ENCODE data around the gene PTPRG.

The PTPRG gene

DNA sequence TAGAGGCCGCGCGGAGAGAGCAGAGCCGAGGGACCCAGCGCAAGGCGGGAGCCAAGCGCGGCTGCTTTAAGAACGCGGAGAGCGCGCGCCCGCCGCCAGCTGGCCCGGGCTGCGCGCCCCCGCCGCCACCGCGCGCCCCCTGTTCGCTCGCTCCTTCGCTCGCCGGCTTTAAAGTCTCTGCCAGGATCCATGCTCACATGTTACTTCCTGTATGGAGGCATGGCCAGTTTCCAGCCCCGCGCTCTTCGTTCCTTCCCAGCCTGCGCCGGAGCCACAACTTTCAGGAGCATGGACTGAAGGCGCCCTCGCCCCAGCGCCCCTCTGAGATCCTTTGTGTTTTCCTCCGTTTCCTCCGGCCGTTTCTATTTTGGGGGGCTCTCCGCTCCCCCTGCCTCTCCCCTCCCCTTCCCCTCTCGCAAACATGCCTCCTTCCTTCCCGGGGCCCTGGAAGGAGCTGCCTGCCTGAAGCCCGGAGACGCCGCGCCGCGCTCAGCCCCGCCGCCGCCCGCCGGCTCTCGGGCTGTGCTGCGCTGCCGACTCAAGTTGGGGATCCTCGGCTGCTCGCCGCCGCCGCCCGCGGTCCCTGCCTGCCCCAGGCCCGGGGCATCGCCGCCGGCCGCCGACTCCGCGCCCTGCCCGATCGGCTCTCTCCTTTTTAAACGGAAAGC is at the start of gene PTPRG:
TSS of gene PTPRG (plus strand) at position 198 of the 668 bp plus-strand sequence. CDS start 717 bp downstream, outside the sequence.
- H3K27ac Mint-ChIP-seq = peak within 1 kb of the TSS; percentile 64
- no peaks in the 10 kb centered on the region for H3K36me3 Mint-ChIP-seq
- peaks cover 21% of the 10 kb centered on the region for H3K4me1 Mint-ChIP-seq
- H3K27me3 Mint-ChIP-seq = peaks cover 56% of the 10 kb centered on the region
- peak within 1 kb of the TSS; percentile 87 for H3K4me3 Mint-ChIP-seq
- ATAC-seq = peak; percentile 71
- H3K9me3 Mint-ChIP-seq = no peaks in the 10 kb centered on the region

DNA sequence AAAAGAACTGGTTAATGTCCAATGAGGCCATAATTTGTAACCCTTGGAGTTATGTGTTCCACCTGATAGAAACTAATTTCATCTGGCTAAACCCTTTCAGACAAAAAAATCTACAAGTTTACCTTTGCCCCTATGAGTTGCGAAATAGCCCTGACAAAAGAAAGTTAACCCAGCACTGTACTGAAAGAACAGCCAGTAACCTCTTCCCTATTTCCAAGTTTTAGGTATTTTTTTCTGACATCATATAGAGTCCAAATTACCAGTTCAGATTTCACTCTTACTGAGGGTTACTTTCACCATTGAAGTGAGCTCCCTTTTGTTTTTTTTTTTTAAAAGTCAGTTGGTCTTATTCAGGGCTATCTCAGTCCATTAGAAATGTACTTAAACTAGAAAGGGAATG is 42.8 kb upstream of the PTPRG start:
- peak; percentile 70 for ATAC-seq
- H3K9me3 Mint-ChIP-seq = peaks cover 6% of the 10 kb centered on the region
- no peak overlapping the region for H3K4me3 Mint-ChIP-seq
- H3K36me3 Mint-ChIP-seq = peaks cover 5% of the 10 kb centered on the region
- H3K4me1 Mint-ChIP-seq = peaks cover 24% of the 10 kb centered on the region
- no peaks in the 10 kb centered on the region for H3K27me3 Mint-ChIP-seq
- H3K27ac Mint-ChIP-seq = peak overlapping the region; percentile 64

GRCh38 chr3:61520966-61521628 is 40.3 kb upstream of the PTPRG start:
- H3K4me1 Mint-ChIP-seq = peaks cover 24% of the 10 kb centered on the region
- H3K36me3 Mint-ChIP-seq = peaks cover 5% of the 10 kb centered on the region
- no peaks in the 10 kb centered on the region for H3K27me3 Mint-ChIP-seq
- peak overlapping the region; percentile 66 for H3K27ac Mint-ChIP-seq
- peaks cover 6% of the 10 kb centered on the region for H3K9me3 Mint-ChIP-seq
- H3K4me3 Mint-ChIP-seq = no peak overlapping the region
- ATAC-seq = peak; percentile 92

DNA sequence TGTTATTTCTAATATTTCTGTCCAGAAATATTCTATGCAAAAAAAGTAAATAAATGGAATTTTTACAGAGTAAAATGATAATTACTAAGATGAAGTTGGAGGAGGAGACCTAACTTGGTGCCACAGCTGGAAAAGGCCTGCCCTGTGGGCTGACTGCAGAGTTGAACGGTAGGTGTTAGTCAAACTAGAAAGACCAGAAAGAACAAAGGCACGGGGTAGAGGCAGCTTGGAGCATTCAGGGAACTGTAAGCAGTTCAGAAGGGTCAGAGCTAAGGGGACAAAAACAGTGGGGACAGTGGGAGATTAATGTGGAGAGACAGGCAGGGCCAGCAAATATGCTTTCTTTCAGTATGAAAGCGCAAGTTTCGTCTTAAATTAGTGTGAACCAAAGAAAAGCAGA is 39.3 kb upstream of the PTPRG start:
- ATAC-seq = no peak
- Mint-ChIP-seq H3K4me3 (no peak overlapping the region), H3K36me3 (peaks cover 5% of the 10 kb centered on the region), H3K27ac (peak overlapping the region; percentile 66), H3K4me1 (peaks cover 24% of the 10 kb centered on the region), H3K27me3 (no peaks in the 10 kb centered on the region), H3K9me3 (peaks cover 2% of the 10 kb centered on the region)

- Mint-ChIP-seq H3K27me3 (no peaks in the 10 kb centered on the region), H3K36me3 (peaks cover 5% of the 10 kb centered on the region)
Observed at GRCh38 chr3:61522626-61523025, 38.7 kb upstream of the PTPRG start.

DNA sequence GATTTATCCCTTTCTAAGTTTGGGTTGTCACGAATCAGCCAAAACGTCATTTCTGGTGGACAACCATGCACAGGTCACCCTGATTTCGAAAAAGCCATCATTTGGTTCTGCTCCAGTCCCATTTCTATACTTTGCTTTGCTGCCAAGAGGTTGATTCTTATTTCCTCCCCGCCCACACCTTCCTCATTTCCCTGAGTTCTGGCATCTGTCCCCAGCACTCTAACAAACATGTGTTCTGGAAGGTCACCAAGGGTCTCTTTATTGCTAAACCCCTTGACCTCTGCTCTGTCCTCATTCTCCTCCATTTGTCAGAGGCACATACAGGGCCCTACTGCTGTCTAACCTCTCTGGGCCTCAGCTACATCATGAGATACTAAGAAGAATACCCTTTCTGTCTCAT is 36.4 kb upstream of the PTPRG start:
- no peaks in the 10 kb centered on the region for H3K27me3 Mint-ChIP-seq
- H3K4me1 Mint-ChIP-seq = peaks cover 18% of the 10 kb centered on the region
- H3K27ac Mint-ChIP-seq = no peak overlapping the region
- no peaks in the 10 kb centered on the region for H3K9me3 Mint-ChIP-seq
- no peak overlapping the region for H3K4me3 Mint-ChIP-seq
- H3K36me3 Mint-ChIP-seq = no peaks in the 10 kb centered on the region
- no peak for ATAC-seq

More at GRCh38 chr3:61522626-61523025, 38.7 kb upstream of the PTPRG start:
- Mint-ChIP-seq H3K4me1 (peaks cover 24% of the 10 kb centered on the region), H3K27ac (peak overlapping the region; percentile 66), H3K4me3 (no peak overlapping the region), H3K9me3 (peaks cover under 1% of the 10 kb centered on the region)
- peak; percentile 37 for ATAC-seq

- no peaks in the 10 kb centered on the region for H3K27me3 Mint-ChIP-seq
- ATAC-seq = no peak
- no peaks in the 10 kb centered on the region for H3K9me3 Mint-ChIP-seq
- no peak overlapping the region for H3K27ac Mint-ChIP-seq
- H3K4me3 Mint-ChIP-seq = no peak overlapping the region
- no peaks in the 10 kb centered on the region for H3K36me3 Mint-ChIP-seq
- H3K4me1 Mint-ChIP-seq = peaks cover 10% of the 10 kb centered on the region
Observed at GRCh38 chr3:61526308-61526707, 35.1 kb upstream of the PTPRG start.

GRCh38 chr3:61527011-61527410 is 34.4 kb upstream of the PTPRG start:
- Mint-ChIP-seq H3K27me3 (no peaks in the 10 kb centered on the region), H3K9me3 (no peaks in the 10 kb centered on the region), H3K27ac (no peak overlapping the region), H3K36me3 (no peaks in the 10 kb centered on the region), H3K4me3 (no peak overlapping the region), H3K4me1 (peaks cover 6% of the 10 kb centered on the region)
- no peak for ATAC-seq

GRCh38 chr3:61530355-61530754 is 31.0 kb upstream of the PTPRG start:
- Mint-ChIP-seq H3K27me3 (no peaks in the 10 kb centered on the region), H3K4me1 (no peaks in the 10 kb centered on the region), H3K4me3 (no peak overlapping the region), H3K36me3 (no peaks in the 10 kb centered on the region), H3K9me3 (no peaks in the 10 kb centered on the region), H3K27ac (no peak overlapping the region)
- ATAC-seq = no peak

- Mint-ChIP-seq H3K27me3 (no peaks in the 10 kb centered on the region), H3K36me3 (no peaks in the 10 kb centered on the region), H3K27ac (no peak overlapping the region), H3K4me1 (no peaks in the 10 kb centered on the region), H3K9me3 (no peaks in the 10 kb centered on the region), H3K4me3 (no peak overlapping the region)
- no peak for ATAC-seq
Observed at GRCh38 chr3:61531528-61531927, 29.8 kb upstream of the PTPRG start.

GRCh38 chr3:61532739-61533500 is 28.5 kb upstream of the PTPRG start:
- Mint-ChIP-seq H3K4me3 (no peak overlapping the region), H3K36me3 (no peaks in the 10 kb centered on the region), H3K27me3 (no peaks in the 10 kb centered on the region), H3K27ac (no peak overlapping the region), H3K4me1 (no peaks in the 10 kb centered on the region), H3K9me3 (no peaks in the 10 kb centered on the region)
- ATAC-seq = no peak

GRCh38 chr3:61535826-61536225 is 25.5 kb upstream of the PTPRG start:
- no peaks in the 10 kb centered on the region for H3K36me3 Mint-ChIP-seq
- H3K4me1 Mint-ChIP-seq = no peaks in the 10 kb centered on the region
- no peak overlapping the region for H3K27ac Mint-ChIP-seq
- no peak for ATAC-seq
- H3K9me3 Mint-ChIP-seq = no peaks in the 10 kb centered on the region
- no peak overlapping the region for H3K4me3 Mint-ChIP-seq
- H3K27me3 Mint-ChIP-seq = no peaks in the 10 kb centered on the region

DNA sequence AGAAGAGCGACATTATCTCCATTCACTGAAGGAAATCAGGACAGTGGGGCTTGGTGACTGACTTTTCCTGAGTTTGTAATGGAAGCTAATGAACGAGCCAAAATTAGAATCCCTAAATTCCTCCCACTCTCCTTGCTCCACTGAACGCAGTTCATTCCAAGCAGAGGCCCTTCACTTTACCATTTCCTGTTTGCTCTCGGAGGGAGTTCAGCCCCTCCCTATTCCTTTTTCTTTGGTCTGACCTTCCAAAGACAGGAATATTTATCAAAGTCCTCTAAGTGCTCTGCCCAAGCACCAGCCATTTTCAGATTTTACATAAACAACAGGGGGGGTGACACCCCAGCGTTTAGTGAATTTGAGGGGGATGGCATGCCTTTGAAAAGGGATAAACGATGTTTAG is 24.0 kb upstream of the PTPRG start:
- no peak for ATAC-seq
- Mint-ChIP-seq H3K36me3 (no peaks in the 10 kb centered on the region), H3K9me3 (no peaks in the 10 kb centered on the region), H3K27ac (no peak overlapping the region), H3K4me1 (no peaks in the 10 kb centered on the region), H3K27me3 (no peaks in the 10 kb centered on the region), H3K4me3 (no peak overlapping the region)

- H3K4me1 Mint-ChIP-seq = no peaks in the 10 kb centered on the region
- ATAC-seq = no peak
Observed at GRCh38 chr3:61538486-61538885, 22.9 kb upstream of the PTPRG start.

DNA sequence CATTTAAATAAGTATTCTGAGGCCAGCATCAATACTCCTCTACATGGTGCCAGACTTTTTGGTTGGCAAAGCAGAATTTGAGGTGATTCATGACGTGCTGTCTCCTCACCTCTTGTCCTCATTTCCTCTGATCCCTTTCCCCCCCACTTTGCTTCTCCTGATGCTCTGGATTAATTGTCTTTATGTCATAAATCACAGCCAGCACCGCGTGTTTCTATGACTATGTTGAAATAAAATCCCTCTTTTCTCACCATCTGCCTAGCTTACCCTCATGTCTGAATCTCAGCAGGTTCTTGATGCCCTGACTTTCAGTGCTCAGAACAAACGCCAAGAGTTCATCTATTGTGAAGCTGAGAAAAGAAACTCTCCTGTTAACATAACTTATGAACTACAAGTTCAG is 19.7 kb upstream of the PTPRG start:
- H3K9me3 Mint-ChIP-seq = no peaks in the 10 kb centered on the region
- H3K27me3 Mint-ChIP-seq = no peaks in the 10 kb centered on the region
- ATAC-seq = no peak
- no peak overlapping the region for H3K4me3 Mint-ChIP-seq
- no peak overlapping the region for H3K27ac Mint-ChIP-seq
- no peaks in the 10 kb centered on the region for H3K36me3 Mint-ChIP-seq
- H3K4me1 Mint-ChIP-seq = no peaks in the 10 kb centered on the region

More at GRCh38 chr3:61538486-61538885, 22.9 kb upstream of the PTPRG start:
- H3K27ac Mint-ChIP-seq = no peak overlapping the region
- no peaks in the 10 kb centered on the region for H3K36me3 Mint-ChIP-seq
- H3K9me3 Mint-ChIP-seq = no peaks in the 10 kb centered on the region
- H3K4me3 Mint-ChIP-seq = no peak overlapping the region
- H3K27me3 Mint-ChIP-seq = no peaks in the 10 kb centered on the region
